ENCODE data around the gene PDSS1. TPM values are rescaled to one million over a fixed set of nuclear protein-coding genes. Genes with fewer than 3 reads are reported as not detected.

Gene PDSS1
- total and polyA plus RNA-seq, 2 of the 4 experiments (the other 2 are of a cell fraction), result 9.7 to 13.2 TPM

GRCh38 chr10:26711324-26711723 lies 13.8 kb downstream of the PDSS1 start:
- ChIA-PET POLR2A (ENCODE audit: unreplicated experiment) (no interaction called here), CTCF (no interaction called here)
- H2BK5ac ChIP-seq (ENCODE audit: low read depth, low read length, poor library complexity, severe bottlenecking), result no peak overlapping the region
- no peak for DNase-seq
- dilution Hi-C loops (cut with HindIII; ENCODE audit: low sequenced_read_pairs, unreplicated experiment), result no loop called here
- H3K4me3 ChIP-seq (ENCODE audit: insufficient read depth, low read depth, low read length), result no peak overlapping the region
- TF ChIP-seq CEBPB (IDR thresholded peaks at IDR 0.05; ENCODE audit: low read depth, low read length), result no peak
- no peak for TF ChIP-seq MAZ (IDR thresholded peaks at IDR 0.05; ENCODE audit: borderline replicate concordance, low read depth, low read length)
- no peak for TF ChIP-seq ELK1 (IDR thresholded peaks at IDR 0.05; ENCODE audit: borderline replicate concordance, low read depth, low read length)
- TF ChIP-seq BHLHE40 (IDR thresholded peaks at IDR 0.05; ENCODE audit: low read depth, low read length), result no peak
- TF ChIP-seq SMC3 (IDR thresholded peaks at IDR 0.05; ENCODE audit: low read depth, low read length), result no peak
- no peak for TF ChIP-seq RAD21 (IDR thresholded peaks at IDR 0.05; ENCODE audit: low read length)
- no peak for TF ChIP-seq CTCF (conservative IDR thresholded peaks at IDR 0.05; ENCODE audit: low read depth, low read length)
- no peak for TF ChIP-seq POLR2A (IDR thresholded peaks at IDR 0.05; ENCODE audit: low read depth, low read length)
- no peak for TF ChIP-seq MAFK (IDR thresholded peaks at IDR 0.05; ENCODE audit: low read depth, low read length)
- TF ChIP-seq MXI1 (IDR thresholded peaks at IDR 0.05; ENCODE audit: borderline replicate concordance, low read depth, low read length), result no peak
- TF ChIP-seq CHD1 (IDR thresholded peaks at IDR 0.05; ENCODE audit: low read depth, low read length), result no peak
- no peak for TF ChIP-seq NFE2L2 (IDR thresholded peaks at IDR 0.05; ENCODE audit: low read depth, low read length)
- no peak for TF ChIP-seq FOS (IDR thresholded peaks at IDR 0.05; ENCODE audit: low read depth, low read length)
- H3K9ac ChIP-seq (ENCODE audit: low read depth, low read length), result no peak overlapping the region
- no peak overlapping the region for H4K8ac ChIP-seq (ENCODE audit: low read depth in 2 of 2, low read length in 2 of 2)
- H2BK20ac ChIP-seq (ENCODE audit: low read depth, low read length), result no peak overlapping the region
- no CpG with 5 or more reads among the region's 5 CpGs for WGBS, 2 experiments (ENCODE audit: extremely low coverage in 2 of 2, insufficient read length in 1 of 2)
- peaks cover 0 to 7% of the 10 kb centered on the region in 2 experiments; a peak in 1 of 4 replicates for H3K79me1 ChIP-seq (ENCODE audit: low read depth in 1 of 2, low read length in 2 of 2)
- ATAC-seq (ENCODE audit: low read depth), result no peak
- H3K4me1 ChIP-seq (ENCODE audit: control insufficient read depth, insufficient read depth, low read length), result no peaks in the 10 kb centered on the region
- intact Hi-C loops (cut with micrococcal nuclease), result no loop called here
- H4K91ac ChIP-seq (ENCODE audit: insufficient read depth, low read depth, low read length), result no peak overlapping the region
- peaks cover 21% of the 10 kb centered on the region for H3K36me3 ChIP-seq (ENCODE audit: control insufficient read depth, insufficient read depth, low read length)
- no peak overlapping the region for H2AK9ac ChIP-seq (replicated peaks; ENCODE audit: low read depth, low read length, poor library complexity)
- H2AK5ac ChIP-seq (ENCODE audit: low read depth, low read length), result no peak overlapping the region
- no peaks in the 10 kb centered on the region for H3K9me3 ChIP-seq (ENCODE audit: control insufficient read depth, insufficient read depth, low read length)
- no peaks in the 10 kb centered on the region; the same call in 1 of the 2 replicates for H3K9me1 ChIP-seq (ENCODE audit: insufficient read depth, low read length)
- no peak overlapping the region for H3K4ac ChIP-seq (ENCODE audit: low read depth, low read length)
- no peak overlapping the region for H4K5ac ChIP-seq (ENCODE audit: low read depth, low read length)
- in situ Hi-C loops (cut with MboI; ENCODE audit: low sequenced_read_pairs), result no loop called here
- no TSS peak for BruUV-seq (replicated peaks)
- H2BK15ac ChIP-seq (ENCODE audit: low read depth, low read length), result no peak overlapping the region
- no peaks in the 10 kb centered on the region for H4K20me1 ChIP-seq (ENCODE audit: insufficient read depth, low read length)
- no peak overlapping the region for H3K23ac ChIP-seq (ENCODE audit: low read depth, low read length)
- H2AFZ ChIP-seq (replicated peaks; ENCODE audit: low read length, poor library complexity), result no peak overlapping the region
- H3K27ac ChIP-seq (ENCODE audit: insufficient read depth, low read length), result no peak overlapping the region
- no peak overlapping the region for H3K56ac ChIP-seq (ENCODE audit: extremely low read depth, insufficient read depth, low read length)
- no peak overlapping the region for H2BK120ac ChIP-seq (ENCODE audit: low read depth, low read length)
- H3K4me2 ChIP-seq (ENCODE audit: low read depth, low read length), result no peak overlapping the region
- no peak overlapping the region for H3K18ac ChIP-seq (ENCODE audit: low read depth, low read length)
- no peak overlapping the region for H3K14ac ChIP-seq (replicated peaks; ENCODE audit: low read depth, low read length)
- H3K27me3 ChIP-seq (ENCODE audit: control insufficient read depth, insufficient read depth, low read length), result no peaks in the 10 kb centered on the region
